NCI-H2196 treated with DMSO at 0.1 percent for 48 hours (cell line): ENCODE data around the gene HOXA3.

Experiments used
- DNase-seq: peaks from one replicate; lab custom pipeline; 2025; ENCODE audit not compliant: unreplicated experiment; lab: John Stamatoyannopoulos, UW

HOXA3 gene

DNA sequence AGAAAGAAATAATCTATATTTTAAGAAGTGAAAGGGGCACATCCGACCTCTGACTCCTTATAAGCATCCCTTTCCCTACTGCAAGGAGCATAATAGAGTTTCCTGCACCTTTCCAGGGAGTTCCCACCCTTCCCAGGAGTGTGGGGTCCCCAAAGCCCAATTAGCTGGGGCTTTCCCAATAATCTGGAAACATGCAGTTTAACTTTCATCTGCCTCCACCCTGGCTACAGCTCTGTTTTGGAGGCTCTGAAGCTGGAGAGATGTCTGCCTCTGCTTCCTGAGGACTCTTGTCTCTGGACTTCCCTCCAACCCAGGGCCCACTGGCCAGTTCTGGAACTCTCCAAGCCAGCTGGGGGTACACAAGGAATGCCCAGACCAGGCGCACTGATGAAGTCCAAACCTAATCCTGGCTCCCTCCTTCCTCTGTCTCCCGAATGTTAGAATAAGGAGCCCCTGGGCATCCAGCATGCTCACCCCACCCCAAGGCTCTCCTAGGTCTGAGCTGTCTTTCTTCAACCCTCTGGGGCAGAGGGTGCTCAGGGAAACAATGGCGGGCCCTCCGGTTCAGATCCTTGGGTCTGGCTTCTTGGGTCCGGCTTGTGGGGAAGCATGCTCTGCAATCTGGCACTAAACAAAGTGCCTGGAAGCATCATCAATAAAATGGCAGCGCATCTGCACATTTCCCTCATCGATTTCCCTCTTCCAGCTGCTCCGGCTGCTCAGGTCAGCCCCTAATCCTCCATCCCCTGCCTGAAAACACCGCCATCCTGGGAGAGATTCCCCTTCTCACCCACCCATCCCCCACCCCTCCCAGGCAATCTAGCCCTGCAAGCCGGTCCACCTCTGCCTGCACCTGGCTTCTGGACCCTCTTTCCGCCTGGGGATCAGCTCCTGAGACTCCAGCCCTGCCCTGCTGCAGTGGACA, 35.2 kb downstream of the HOXA3 start:
- DNase-seq = no peak

DNA sequence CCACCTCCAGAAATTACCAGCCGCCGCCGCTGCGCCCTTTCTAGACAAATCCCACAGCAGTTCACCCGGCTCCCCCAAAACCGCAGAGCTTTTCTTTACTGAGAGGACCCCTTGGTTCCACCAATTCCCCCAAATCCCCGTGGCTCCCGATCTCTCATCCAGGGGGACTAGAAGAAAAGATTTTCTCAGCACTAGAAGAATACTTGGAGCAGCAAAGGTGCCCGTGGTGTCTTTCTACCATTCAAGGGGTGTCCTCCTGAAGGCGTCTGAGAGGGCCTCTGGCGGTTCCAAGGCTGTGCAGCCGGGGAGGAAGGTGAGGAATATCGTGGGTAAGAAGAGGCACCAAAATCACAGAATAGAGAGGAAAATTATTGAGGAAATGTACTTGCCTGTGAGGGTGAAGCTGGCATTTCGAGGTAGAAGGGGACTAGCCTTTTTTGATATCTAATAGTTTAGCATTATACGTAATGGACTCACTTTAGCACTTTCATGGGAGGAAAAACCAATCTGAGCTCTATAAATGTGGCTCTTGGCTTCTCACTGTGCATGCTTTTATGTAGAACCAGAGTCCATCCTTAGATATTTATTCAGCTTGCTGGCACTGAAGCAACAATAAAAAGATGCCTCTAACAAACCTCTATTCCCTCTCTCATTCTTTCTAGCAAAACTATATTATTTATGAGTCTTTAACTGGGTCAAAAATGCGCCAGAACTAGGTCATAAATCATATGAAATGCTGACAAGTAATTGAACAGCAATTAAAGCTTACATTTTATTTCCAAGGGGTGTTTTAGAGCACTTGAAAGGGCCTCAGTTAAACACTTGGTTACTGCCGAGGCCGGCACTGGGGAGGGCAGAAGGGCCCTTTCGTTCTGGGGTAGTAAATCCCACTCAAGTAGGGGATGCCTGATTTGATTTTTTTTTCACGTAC, 36.1 kb downstream of the HOXA3 start:
- no peak for DNase-seq

DNA sequence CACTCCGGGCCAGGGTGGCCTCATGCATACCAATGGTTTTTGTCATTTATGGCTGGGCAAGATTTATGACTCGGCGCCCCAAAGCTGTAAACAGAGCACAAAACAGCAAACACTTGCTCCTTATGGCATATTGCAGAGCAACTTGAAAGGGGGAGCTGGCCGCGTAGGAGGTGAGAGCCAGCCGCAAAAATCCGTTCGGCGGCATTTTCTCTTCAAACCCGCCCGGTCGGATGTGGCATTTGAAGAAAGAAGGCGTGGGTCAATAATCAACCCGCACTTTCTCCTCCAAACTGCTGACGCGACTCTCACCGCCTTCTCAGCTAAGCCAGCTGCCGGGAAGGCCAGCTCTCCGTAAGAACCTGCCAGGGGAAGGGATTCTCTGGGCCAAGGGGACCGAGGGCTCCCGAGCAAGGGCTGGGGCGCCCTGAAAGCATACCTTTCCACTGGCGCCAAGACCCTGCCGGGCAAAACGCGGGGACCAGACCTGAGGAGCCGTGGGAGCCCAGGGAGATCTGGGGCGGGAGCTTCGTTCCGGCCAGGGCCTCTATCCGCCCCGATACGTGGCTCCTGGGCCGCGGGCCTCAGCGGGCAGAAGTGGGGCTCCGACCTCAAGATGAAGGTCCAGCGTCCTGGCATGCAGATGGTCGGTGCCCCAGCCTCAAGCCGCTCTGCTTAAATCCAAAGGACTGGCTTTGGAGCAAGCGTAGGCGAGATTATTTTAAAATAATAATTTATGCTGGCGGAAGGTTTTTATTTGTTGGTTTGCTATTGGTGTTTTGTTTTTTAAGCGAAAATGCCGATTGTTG, 37.0 kb downstream of the HOXA3 start:
- DNase-seq = no peak

DNA sequence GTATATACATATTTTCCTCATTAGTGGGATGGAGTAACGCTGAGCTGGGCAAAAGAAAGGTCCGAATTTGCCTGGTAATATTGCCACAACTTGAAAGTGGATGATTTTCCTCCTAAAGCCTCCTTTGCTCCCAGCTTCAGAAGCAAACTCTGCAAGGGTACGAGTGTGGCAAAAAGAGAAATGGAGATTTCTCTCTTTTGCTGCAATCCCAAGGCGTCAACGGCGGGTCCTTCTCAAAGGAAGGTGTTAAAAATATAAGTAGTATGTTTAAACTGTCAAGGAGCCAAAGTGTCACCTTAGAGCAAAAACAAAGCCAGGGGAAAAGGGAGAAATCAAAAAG, 37.5 kb downstream of the HOXA3 start:
- DNase-seq = no peak

DNA sequence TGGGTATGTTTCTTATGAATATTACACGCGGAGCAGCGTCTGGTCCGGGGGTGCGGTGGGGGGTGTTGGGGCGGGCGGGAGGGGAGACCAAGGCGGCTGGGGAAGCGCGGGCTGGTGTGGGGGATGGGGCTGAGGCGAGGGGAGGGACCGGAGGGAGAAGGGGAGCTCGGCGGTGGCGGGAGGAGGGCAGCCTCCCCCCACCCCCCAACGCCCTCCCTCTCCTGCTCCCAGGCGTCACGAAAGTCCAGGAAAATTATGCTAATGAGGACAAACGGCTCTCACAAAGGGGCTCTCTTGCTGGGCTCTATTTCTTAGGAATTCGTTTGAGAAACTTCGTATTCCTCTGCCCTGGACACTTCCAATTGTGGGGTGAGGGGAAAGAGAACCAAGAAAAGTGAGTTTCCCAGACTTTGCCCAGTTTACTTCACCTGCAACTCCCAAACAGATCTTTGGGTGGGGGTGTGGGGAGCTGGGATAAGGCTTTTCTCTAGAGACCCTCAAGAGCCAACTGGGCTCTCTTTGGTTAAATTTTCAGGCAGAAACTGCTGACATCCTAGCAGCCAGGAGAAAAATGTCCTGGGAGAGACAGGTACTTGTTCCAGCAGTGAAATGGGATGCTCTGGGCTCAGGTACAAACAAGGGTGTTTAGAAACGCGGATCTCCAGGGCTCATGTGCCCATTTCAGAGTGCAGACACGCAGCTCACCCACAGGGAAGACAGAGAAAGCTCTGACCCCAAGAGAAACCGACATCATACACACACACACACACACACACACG, 38.2 kb downstream of the HOXA3 start:
- no peak for DNase-seq

DNA sequence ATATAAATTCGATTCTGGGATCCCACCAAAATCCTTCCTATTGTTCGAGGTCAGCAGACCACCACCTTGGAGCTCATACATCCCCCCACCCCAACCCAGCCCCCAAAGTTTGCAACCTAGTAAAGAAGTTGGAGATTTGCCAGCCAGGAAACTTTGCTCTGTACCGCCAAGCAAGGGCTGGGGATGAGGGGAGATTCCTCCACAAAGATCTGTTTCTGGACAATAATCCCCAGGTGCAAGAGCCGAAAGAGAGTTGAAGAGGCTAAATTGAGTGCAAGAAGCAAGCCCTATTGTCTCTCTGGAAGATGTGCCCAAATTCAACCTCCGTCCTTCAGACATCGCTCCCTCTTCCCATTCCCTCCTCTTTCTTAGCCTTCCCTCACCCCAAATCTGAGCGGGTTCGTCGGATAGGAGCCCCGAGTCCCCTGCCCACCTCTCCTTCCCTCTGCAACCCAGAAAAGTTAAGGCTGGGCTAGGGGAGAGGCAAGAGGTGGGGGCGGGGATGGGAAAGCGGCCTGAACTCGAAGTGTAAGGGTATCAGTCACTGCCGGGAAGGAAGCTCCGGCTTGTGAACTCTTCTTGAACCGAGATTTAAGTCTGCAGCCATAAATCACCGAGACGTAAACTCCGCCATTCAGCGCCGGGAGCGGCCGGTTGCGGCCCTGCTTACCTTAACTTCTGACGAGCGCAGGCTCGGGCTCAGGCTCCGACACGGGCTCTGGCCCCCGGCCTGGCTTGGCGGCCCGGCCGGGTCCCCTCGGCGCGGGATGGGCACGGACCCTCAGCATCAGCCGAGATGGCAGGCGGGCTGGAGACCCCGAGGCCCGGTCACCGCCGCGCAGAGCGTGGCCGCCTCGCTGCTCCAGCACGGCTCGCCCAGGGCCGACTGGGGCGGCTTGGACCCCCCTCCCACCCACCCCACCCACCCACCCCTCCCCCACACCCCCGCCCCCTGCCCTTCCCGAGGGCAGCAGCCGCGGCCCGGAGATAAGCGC, 39.1 kb downstream of the HOXA3 start:
- DNase-seq = no peak

GRCh38 chr7:27112361-27112760, 40.0 kb downstream of the HOXA3 start:
- DNase-seq = no peak

GRCh38 chr7:27111751-27112277, 40.6 kb downstream of the HOXA3 start:
- no peak for DNase-seq

- DNase-seq = no peak
Measured at GRCh38 chr7:27111042-27111750, 41.2 kb downstream of the HOXA3 start.

- no peak for DNase-seq
Measured at GRCh38 chr7:27110186-27111031, 42.0 kb downstream of the HOXA3 start.

DNA sequence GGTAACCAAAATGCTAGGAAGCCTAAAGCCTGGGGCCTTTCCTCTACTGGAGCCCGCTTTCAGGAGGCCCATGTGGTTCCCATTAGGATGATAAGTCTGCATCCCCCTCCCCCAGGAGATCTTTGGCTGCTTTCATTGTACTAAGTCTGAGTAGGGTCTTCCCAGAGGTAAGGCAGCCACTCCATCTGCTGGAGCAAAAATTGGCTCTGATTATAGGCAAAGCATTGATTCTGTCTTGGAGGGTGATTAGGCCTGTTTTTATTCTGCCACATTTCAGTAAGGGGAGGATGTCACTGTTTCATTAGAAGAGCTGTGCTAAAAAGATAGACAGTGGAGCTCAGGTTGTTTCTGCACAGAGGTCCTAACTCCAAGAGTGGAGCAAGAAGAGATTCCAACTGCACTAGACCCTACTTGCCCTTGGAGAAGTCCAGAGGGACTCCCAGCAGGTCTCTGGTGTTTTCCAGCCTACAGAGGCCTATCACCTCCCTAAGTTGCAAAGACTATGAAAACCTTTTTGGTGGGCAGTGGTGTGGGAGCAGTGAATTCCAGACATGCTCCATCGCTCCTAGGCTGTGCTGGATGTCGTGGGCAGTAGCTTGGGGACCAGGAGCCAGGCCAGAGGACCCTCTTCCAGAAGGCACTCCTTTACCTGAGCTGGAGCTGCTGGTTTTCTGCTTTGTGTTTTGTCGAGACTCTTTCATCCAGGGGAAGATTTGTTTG, 42.8 kb downstream of the HOXA3 start:
- DNase-seq = no peak

DNA sequence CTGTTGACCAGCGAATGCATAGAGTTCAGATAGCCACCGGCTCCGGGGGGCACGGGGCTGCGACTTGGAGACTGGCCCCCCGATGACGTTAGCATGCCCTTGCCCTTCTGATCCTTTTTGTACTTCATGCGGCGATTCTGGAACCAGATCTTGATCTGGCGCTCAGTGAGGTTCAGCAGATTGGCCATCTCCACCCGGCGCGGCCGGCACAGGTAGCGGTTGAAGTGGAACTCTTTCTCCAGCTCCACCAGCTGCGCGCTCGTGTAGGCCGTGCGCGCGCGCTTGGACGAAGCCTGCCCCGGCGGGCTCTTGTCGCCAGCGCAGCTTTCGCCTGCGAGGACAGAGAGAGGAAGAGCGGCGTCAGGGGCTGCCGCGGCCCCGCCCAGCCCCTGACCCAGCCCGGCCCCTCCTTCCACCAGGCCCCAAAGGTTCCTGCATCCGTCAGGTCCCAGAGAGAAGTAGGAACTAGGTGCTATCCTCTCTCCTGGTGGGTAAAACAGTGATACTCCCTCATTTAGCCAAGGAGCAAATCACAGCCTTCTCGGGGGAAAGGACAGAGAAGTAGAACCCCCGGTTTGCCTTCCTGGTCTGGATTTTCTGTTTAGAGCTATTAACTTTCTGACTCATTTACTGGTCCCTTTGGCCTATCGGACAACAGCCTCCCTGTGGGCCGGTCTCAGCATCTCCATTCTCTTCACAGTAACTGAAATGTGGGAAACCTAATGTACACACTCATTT, 43.8 kb downstream of the HOXA3 start:
- no peak for DNase-seq

DNA sequence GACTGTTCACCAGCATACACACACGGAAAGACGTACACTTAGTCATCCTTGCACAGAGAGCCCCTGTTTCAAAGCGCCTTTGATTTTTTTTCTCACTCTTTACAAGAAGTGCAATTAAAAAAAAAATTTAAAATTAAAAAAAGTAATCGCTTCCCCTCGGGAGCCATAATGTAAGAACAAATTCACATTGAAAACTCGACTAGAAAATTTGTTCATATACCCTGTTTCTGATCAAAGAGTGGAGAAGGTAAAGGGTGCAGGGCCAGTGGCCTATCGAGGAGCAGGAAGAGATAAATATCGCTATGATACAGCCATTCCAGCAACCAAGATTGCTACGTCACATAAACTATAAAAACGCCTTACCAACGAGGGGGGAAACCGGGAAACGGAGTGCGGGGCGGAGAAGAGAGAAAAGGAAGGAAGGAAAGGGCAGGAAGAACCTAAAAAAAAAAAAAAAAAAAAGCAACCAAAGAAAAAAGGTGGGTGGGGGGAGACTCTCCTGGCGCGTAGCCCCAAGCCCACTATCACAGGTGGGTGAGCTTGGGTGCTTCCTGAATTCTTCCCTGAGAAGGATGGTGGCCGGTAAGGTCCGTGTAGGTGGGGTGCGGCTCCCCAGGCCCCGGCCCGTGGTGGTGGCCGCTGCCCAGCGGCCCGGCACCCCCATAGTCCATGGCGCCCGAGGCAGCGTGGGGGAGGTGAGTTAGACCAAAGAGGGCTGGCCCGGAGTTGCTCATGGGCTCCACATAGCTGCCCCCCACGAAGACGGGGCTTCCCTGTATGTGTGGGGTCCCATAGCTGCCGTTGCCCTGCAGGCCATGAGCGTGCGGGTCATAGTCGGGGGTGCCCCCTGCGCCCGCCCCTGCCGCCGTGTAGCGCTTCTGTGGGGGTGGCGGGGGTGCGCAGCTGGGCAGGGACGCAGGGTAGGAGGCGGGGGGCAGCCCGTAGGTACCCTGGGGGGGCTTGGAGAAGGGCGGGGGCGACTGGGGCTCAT, 44.7 kb downstream of the HOXA3 start:
- DNase-seq = no peak

GRCh38 chr7:27106901-27107240, 45.5 kb downstream of the HOXA3 start:
- no peak for DNase-seq
